ENCODE measurements around the gene FIGNL2.
A peak's percentile ranks its signal among the peaks of the same experiment; 100 is the strongest.

The FIGNL2 gene

GRCh38 chr12:51874000-51874399 is 25.5 kb upstream of the FIGNL2 start:
- DNase-seq, result no peak

- DNase-seq, result no peak
Observed at GRCh38 chr12:51873251-51873994, 24.9 kb upstream of the FIGNL2 start.

DNA sequence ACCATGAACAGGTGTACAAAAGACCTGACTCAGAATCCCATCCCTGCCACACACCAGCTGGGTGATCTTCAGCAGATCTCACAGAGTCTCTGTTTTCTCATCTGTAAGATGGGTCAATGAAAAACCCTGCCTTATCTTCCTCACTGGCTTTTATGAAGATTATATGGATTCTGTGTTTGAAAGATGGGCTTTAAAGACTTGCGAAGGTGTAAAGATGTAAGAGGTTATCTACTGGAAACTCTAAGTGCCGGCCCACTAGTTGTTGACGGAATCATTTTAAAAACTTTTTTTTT is 24.1 kb upstream of the FIGNL2 start:
- no peak for DNase-seq

DNA sequence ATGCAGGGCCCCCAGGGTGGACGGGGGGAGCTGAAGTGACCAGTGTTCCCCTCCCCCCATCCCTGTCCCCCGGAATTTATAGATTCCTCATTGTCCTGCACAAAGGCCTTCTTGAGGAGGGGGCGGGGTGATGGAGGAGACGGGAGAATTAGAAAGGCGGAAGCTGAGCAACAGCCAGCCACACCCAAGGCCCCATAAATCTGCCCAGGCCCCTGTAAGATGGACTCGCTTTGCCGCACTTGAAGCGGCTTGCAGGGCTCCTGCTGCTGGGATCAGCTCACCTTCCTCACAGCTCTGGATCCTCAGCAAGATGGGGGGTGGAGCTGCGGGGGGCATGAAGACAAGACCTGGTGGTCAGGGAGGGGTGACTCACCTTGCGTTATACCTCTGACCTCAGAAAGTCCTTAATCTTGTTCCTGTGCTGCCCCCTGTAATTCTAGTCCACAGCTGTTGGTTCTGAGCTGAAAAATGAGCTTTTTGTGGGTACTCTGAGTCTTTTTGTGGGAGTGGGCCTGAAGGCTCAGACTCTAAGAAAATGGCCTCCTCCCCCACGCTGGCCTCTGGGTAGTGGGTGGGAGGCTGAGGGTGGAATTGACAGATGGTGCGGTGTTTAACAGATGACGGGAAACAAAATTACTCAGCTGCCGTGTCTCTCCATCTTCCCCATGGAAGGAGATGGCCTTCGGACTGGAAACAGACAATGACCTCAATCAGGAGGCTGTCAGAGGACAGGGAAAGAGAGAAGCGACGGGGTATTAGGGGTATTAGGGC is 23.6 kb upstream of the FIGNL2 start:
- DNase-seq, result no peak

DNA sequence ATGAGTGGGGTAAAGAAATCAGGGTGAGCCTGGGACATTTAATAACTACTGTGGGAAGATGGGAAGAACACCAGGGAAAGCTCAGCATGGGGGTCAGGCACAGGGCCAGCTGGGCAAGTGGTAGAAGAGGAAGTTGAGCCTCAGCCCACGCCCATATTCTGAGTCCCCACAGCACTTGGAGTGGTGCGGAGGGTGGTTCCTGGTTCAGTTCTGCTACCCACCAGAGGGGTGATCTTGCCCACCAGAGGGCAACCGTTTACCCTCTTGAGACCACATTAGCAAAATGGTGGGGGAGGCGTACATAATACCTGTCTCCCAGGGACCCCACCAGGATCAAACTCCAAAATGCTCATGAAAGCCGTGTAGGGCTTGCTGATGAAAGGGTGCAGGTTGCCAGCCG is 22.6 kb upstream of the FIGNL2 start:
- DNase-seq, result no peak

GRCh38 chr12:51870504-51870903 is 22.0 kb upstream of the FIGNL2 start:
- DNase-seq, result no peak

DNA sequence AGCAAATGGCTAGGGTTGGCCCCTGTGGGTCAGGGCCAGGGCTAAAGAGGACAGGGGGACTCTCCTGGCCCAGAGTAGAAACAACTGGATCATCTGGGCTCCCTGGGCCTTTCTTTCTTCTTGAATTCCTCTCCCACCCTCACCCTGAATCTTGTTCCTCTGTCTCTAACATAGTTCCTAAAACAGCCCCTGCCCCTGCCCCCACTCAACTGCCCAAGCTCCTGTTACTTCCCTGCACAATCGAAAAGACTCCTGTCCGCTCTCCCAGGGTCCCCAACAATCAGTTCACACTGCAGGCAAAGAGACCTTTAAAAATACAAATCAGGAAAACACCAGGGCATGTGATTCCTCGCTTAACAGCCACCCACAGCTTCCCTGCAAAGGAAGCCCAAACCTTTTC is 21.4 kb upstream of the FIGNL2 start:
- no peak for DNase-seq

DNA sequence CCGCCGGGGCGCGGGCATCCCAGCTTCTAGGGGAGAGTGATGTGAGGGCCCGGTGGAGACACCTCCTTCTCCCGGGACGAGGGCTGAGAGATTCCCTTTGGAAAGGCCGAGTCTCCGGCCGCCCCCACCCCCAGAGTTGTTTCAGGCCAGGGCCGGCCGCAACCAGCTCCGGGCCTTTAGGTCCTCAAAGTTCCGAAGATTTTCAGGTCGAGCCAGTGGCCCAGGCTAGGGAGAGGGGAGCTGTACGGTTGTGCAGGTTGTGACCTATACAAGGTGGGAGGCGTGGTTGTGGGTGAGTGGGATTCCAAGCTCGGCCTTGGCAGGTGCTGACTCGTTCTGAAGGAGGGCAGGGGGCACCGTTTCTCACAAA is 21.0 kb upstream of the FIGNL2 start:
- no peak for DNase-seq

DNA sequence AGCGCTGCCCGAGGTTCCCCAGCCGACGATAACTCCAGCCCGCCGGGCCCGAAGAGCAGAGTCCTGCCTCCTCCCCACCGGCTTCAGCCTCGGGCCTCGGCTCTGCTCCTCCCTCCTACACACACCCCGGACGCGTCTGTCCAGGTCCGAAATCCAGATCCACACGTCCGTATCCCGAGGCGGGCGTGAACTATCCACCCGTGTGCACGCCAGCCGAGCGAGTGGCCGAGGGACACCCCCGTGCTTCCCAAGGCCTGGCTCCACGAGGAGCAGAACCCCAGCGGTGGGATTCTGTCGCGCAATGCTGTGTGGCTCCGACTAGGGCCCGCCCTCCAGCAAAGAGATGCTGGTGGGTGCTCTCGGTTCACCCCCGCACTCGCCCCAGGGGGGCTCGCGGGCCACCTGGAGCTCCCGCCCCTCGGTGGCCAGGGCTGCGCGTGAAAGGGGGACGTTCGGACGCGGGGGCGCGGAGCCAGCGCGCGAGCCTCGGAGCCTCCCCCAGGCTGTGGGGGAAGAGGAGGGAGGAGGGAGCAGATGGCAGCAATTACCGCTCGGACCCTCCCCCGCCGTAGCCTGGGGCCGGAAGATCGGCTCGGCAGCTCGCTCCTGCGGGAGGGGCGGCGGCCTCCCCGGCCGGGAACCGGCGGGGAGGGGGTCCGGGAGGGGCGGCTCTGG is 20.4 kb upstream of the FIGNL2 start:
- DNase-seq, result no peak

DNA sequence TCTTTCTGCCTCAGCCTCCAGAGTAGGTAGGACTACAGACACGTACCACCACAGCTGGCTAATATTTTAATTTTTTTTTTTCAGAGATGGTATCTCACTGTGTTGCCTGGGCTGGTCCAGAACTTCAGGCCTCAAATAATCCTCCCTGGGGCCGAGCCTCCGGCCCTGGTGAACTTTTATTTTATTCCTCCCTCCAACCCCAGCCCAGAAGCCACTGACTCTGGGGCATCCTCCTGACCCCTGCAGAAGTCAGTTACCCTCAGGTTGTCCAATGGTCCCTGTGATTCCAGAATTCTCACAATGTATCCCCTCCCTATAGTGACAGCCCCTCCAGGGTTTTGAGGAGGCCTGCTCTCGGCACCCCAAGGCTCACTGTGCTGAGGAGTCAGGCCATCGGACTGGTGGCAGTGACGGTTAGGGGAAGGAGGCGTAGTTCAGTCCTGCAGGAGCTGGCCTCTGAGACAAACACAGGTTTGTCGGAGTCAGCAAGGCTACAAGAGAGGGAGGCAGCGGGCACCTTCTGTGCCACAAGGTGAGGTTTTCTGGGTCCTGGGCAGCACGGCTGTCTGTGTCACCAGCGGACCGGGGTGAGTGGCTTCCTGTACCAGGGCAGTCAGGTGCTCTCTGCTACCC is 19.4 kb upstream of the FIGNL2 start:
- DNase-seq, result no peak

- no peak for DNase-seq
Observed at GRCh38 chr12:51867371-51867770, 18.9 kb upstream of the FIGNL2 start.

DNA sequence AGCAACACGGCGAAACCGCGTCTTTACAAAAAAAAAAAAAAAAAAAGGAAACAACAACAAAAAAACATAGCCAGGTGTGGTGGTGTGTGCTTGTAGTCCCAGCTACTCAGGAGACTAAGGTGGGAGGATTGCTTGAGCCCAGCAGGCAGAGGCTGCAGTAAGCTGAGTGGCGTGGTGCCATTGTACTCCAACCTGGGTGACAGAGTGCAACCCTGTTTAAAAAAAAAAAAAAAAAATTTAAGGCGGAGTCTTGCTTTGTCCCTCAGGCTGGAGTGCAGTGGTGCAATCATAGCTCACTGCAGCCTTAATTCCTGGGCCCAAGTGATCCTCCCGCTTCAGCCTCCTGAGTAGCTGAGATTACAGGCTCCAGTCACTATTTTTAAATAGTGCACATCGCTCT is 18.2 kb upstream of the FIGNL2 start:
- no peak for DNase-seq

- no peak for DNase-seq
Observed at GRCh38 chr12:51866324-51866723, 17.8 kb upstream of the FIGNL2 start.

DNA sequence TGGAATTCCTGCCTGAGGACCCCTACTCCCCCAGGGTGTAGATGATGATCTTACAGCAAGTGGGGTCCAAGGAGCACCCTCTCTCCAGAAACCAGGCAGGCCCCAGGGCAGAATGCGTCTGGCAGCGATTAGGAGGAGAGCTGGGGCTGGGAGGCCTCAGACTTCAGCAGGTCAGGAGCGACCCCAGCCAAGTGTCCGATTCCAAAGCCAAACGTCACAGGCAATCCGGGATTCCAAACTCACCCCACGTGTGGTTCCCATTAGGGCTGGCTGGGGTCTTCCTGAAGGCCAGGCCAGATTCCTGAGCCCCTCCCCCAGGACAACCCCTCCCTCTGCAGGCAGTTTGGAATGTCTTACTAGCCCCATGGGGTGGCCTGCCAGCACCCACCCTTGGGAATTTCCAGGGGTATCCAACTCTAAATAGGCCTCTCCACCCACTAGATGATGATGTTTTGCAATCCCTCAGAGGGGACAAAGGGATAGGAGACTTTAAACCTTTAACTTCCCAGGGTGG is 17.3 kb upstream of the FIGNL2 start:
- no peak for DNase-seq

- no peak for DNase-seq
Observed at GRCh38 chr12:51864833-51865670, 16.5 kb upstream of the FIGNL2 start.

GRCh38 chr12:51863933-51864832 is 15.7 kb upstream of the FIGNL2 start:
- DNase-seq, result peak; percentile 41 to 43

DNA sequence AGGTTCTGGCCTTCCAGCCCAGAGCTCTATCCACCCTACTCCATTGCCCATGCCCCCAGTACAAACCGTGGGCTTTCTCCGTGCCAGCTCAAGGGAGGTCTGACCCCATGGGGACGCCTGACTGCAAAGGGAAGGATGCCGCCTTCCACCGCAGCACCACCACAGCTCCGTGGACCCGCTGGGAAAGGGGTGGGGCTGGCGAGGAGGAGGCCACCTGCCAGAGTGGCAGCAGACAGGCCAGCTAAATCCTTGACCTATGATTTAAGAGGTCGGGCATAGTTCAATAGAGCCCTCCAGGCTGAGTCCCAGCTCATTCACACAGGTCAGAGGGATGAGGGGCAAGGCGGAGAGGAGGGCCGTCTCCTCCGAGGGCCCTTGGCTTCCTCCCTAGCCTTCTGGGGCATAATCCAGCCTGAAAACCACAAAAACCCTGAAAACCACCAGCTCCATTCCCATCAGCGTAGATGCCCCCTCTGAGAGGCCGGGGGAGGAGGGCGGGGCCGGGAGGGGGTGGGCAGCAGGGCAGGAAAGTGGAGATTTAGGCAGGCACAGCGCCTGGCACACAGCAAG is 14.9 kb upstream of the FIGNL2 start:
- no peak for DNase-seq

GRCh38 chr12:51862947-51863346 is 14.4 kb upstream of the FIGNL2 start:
- DNase-seq, result no peak

DNA sequence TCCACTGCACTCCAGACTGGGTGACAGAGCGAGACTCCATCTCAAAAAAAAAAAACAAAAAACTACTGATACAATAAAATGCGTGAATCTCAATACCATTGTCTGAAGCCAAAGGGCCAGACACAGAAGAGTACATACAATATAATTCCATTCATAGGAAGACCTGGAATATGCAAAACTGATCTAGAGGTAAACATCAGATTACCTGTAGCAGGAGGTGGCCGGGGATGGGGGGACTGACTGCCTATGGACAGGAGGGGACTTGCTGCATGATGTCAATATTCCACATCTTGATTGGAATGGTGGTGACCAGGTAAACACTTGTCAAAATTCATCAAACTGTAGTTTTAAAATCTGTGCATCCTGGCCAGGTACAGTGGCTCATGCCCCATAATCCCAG is 12.5 kb upstream of the FIGNL2 start:
- DNase-seq, result no peak

DNA sequence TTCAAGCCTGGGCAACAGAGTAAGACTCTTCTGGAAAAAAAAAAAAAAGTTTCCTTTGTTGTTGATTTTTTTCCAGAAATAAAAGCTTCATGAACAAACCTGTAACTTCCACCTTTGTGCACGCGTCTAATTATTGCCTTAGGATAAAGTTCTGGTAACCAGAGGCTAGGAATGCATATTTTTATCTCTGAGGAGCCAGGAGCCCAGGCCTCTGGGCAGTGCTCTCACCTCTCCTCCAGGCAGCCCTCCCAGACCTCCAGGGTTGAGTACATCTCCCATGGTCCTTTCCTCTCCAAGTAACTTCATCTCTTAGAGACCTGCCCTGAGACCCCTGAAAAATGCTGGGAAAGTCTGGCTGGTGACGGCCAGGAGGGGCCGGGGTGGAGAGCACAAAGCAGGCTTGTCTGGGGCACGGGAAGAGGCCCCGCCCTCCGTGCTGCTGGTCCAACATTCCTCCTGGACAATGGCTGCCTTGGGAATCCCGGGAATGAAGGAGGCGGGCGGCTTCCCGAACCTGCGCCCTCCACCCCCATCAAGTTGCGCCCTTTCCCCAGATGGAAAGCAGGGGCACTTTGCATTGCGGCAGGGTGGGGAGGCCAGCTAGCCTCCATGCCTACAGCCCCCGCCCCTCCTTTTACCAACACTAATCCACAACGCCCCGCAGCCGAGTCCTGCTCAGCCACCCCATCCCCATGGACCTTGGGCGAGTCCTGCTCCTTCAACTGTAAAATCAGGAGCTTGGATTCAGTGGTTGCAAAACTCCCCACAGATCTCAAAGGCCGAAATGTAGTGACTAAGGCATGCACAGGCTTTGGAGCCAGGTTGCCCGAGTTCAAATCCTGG is 7.3 kb upstream of the FIGNL2 start:
- no peak for DNase-seq

Measured in activated T-cell treated with anti-CD3 and anti-CD28 coated beads, Interleukin-2, amount 50 U/mL, for 48 hours (primary cell).